Heart right ventricle (tissue), 16 donors: Measurements from ENCODE around the gene AGRN. TPM values are rescaled to one million over a fixed set of nuclear protein-coding genes. Genes with fewer than 3 reads are reported as not detected.
A peak's percentile ranks its signal among the peaks of the same experiment; 100 is the strongest.

ENCODE experiments used
- ATAC-seq, 8 donors: fragments of 200-7000 bp; cut with Tn5 transposase; one replicate each; pipeline ENCODE4 v1.9.1; 2020; ENCODE audit warnings: mild to moderate bottlenecking in 8 of 8, moderate library complexity in 8 of 8, moderate number of reproducible peaks in 1 of 8
- DNase-seq, 2 donors: peaks; one replicate each; pipeline ENCODE4 v3.0.0-alpha.2; 2020
- H3K27ac ChIP-seq, 10 donors: fragments of 200-600 bp; sonication (generic) in 2 of 10; one replicate each; pipeline versions ENCODE4 v1.5.0 to v1.8.0; 2020 to 2022; ENCODE audit warnings: mild to moderate bottlenecking in 3 of 10
- H3K27me3 ChIP-seq, 7 donors: fragments of 200-600 bp; one replicate each; pipeline ENCODE4 v1.8.0; 2021 to 2022; ENCODE audit warnings: mild to moderate bottlenecking in 2 of 7
- H3K36me3 ChIP-seq, 9 donors: fragments of 200-600 bp; sonication (generic) in 1 of 9; one replicate each; pipeline versions ENCODE4 v1.5.0 to v1.8.0; 2020 to 2022; ENCODE audit warnings: mild to moderate bottlenecking in 2 of 9
- H3K4me1 ChIP-seq, 9 donors: fragments of 200-600 bp; sonication (generic) in 1 of 9; one replicate each; pipeline versions ENCODE4 v1.5.0 to v1.8.0; 2020 to 2022; ENCODE audit warnings: mild to moderate bottlenecking in 4 of 9
- H3K4me3 ChIP-seq, 10 donors: fragments of 200-600 bp; sonication (generic) in 2 of 10; one replicate each; pipeline versions ENCODE4 v1.5.0 to v1.8.0; 2020 to 2022; ENCODE audit warnings: mild to moderate bottlenecking in 7 of 10, moderate library complexity in 2 of 10
- H3K9me3 ChIP-seq, 11 donors: fragments of 200-600 bp in 10 of 11; sonication (generic) in 2 of 11; one replicate each; pipeline versions ENCODE4 v1.5.0 to v1.8.0; 2013 to 2022; ENCODE audit warnings: mild to moderate bottlenecking in 2 of 11, control low read depth in 1 of 11, moderate library complexity in 1 of 11
- WGBS, 2 donors: extraction: QIAGEN DNeasy Blood & Tissue Kit; methylation state at CpG; one replicate each; pipeline ENCODE4 v1.1.7; 2013; ENCODE audit warnings: inconsistent platforms in 1 of 2; 5-methylcytosine and 5-hydroxymethylcytosine counted together
- intact Hi-C, 10 donors: fragments of 100-400 bp; cut with DNase I; formaldehyde crosslinking; loops; one replicate each; pipeline versions ENCODE4 v1.11.1 to v1.14.2; 2022
- polyA plus RNA-seq, 2 donors: library from polyadenylated mRNA; stranded (reverse); fragments of 200-250 nt; gene quantifications; one replicate each; pipeline ENCODE4 v1.2.3, GENCODE V29; 2013
- total RNA-seq, 10 donors: library from RNA; stranded (reverse); fragmentation: NEBNext Ultra II Directional in 3 of 10; extraction: Animal tissue kit (Norgen Biotek cat#: 25700) in 3 of 10; gene quantifications; one replicate each; pipeline versions ENCODE4 v1.2.1 to v1.2.4, GENCODE V29; 2021 to 2023
- TF ChIP-seq, protein P1 (sequence below), 9 donors: fragments of 200-600 bp; sonication (generic) in 2 of 9; IDR thresholded peaks; one replicate each; pipeline versions ENCODE4 v1.5.0 to v1.8.0; 2021 to 2022; ENCODE audit warnings: antibody characterized with exemption in 9 of 9, mild to moderate bottlenecking in 5 of 9, moderate library complexity in 1 of 9
- donor health status: Arrhythmogenic right ventricular cardiomyopathy.
- donor health status: ischemic (EF 13 %, LVEDD 7.1; RV severe dilation, severe dysfunction).
- donor health status: healthy with polysubstance abuse.
- donor health status: DM: no; HTN: yes; CAD: no.
- donor health status: DM: no; HTN: no; CAD: no.
- donor health status: ischemic (EF 25% LVEDD 6.9; RV normal size, moderate dysfunction).
- donor health status: ischemic (EF 25% LVEDD 5.7; RV mildly dilated, moderate dysfunction).
- donor health status: healthy.
- donor health status: DM: yes; HTN: yes; CAD: no.
- donor health status: Ischemic cardiomyopathy.
- donor health status: ischemic (EF 35%, LVEDD 5.7; RV mildly dilated, moderate dysfunction).
- donor health status: nonischemic (EF 11% LVEDD 7.7; RV severe dilation, severe dysfunction).
- donor health status: DM: yes; HTN: yes; CAD: no.
- donor health status: PGD.
- donor health status: ischemic (EF 29% LVEDD 5.4; RV normal size, mild dysfunction).
- donor health status: nonischemic (EF 23%, LVEDD 6.1; RV moderate dilation, normal function).

AGRN gene
- total and polyA plus RNA-seq, 12 donors = 11.5 to 33.9 (median 18.3) TPM

DNA sequence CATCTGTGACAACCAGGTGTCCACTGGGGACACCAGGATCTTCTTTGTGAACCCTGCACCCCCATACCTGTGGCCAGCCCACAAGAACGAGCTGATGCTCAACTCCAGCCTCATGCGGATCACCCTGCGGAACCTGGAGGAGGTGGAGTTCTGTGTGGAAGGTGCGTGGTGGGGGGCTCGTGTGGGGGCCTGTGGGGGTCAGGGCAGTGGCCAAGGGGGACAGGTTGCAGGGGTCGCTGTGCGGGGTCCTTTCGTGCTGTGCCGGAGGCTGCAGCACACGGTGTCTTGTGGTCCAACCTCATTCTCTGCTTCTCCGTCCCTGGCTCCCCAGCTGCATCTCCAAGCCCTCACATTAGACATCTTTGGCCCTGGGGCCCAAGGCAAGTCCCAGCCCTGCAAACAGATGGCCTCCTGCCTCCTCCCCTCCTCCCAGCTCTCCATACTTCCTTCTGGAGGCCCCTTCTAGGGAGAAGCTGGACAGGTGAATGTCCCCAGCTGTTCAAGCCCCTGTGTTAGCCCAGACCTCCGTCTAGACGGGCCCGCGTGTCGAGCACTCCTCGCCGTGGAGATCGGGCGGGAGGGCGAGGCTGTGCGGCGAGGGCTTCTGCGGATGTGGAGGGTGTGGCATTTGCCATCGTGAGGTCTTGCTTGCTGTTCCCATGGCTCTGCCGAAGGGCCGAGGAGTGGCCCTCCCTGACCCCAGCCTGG is 2.5 kb downstream of the AGRN start:
- TF ChIP-seq, protein P1, sequence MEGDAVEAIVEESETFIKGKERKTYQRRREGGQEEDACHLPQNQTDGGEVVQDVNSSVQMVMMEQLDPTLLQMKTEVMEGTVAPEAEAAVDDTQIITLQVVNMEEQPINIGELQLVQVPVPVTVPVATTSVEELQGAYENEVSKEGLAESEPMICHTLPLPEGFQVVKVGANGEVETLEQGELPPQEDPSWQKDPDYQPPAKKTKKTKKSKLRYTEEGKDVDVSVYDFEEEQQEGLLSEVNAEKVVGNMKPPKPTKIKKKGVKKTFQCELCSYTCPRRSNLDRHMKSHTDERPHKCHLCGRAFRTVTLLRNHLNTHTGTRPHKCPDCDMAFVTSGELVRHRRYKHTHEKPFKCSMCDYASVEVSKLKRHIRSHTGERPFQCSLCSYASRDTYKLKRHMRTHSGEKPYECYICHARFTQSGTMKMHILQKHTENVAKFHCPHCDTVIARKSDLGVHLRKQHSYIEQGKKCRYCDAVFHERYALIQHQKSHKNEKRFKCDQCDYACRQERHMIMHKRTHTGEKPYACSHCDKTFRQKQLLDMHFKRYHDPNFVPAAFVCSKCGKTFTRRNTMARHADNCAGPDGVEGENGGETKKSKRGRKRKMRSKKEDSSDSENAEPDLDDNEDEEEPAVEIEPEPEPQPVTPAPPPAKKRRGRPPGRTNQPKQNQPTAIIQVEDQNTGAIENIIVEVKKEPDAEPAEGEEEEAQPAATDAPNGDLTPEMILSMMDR (IDR thresholded peaks at IDR 0.05) = no peak
- Histone ChIP-seq H3K4me1 (peaks cover 22 to 72% (median 36%) of the 10 kb centered on the region in 9 donors), H3K36me3 (peaks cover 0 to 3% (median 0%) of the 10 kb centered on the region in 9 donors), H3K27ac (peak overlapping the region in 2 of 10 donors; percentile 9 to 36), H3K9me3 (no peaks in the 10 kb centered on the region), H3K27me3 (peaks cover 0 to 39% (median 0%) of the 10 kb centered on the region in 7 donors), H3K4me3 (no peak overlapping the region)
- 73 to 78% methylated on average over 27 of the region's 27 CpGs for WGBS, 2 donors
- no peak for ATAC-seq
- intact Hi-C loops = loop anchor here in 1 of 10 donors (10.0 kb wide), 1 partner anchor 272 kb away; no protein-coding TSS in a partner anchor
- no peak for DNase-seq

DNA sequence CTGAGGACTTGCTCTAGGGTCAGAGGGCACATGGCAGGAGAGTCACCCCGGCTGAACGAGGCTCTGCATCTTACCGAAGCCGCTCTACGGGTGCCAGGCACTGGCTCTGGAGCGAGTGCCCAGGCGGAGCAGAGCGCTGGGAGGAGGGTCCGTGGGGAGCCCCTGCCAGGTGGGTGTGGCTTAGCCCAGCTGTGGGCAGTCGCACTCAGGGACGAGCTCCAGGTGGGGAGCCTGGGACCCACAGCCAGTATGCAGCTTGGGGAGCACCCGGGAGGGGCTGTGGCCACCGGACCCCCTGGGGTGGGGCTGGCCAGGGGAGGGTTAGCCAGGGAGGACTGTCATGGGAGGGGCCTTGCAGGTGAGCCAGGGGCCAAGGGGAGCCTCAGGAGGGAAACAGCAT is 3.8 kb downstream of the AGRN start:
- peaks cover 22 to 72% (median 36%) of the 10 kb centered on the region in 9 donors for H3K4me1 ChIP-seq
- DNase-seq = no peak

DNA sequence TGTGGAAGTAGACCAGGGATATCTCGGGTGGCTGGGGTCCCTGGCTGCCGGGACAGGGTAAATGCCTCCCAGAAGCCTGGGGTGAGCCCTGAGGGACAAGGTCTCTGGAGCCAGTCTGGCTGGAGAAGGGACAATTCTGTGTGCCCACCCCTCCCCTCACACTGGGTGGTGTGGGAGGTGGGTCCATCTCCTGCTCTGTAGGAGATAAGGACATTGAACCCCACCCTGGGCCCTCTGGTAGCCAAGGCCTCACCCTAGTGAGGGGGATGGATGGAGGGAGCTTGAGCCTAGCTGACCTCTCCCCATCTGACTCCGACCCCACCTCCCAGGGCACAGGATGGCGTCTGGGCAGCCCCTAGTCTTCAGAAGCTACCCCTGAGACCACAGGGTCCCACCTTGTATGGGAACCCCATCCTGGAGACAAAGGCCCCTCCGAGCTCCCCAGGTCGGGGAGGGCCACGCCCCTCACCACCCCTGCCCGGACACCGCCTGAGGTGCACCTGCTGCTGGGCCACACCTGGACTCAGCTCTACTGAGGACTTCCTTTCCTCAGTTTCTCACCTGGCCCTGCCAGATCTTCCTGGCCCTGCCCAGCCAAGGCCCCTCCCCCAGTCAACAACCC is 4.3 kb downstream of the AGRN start:
- peaks cover 0 to 9% (median 0%) of the 10 kb centered on the region in 9 donors for H3K36me3 ChIP-seq
- peak overlapping the region in 2 of 10 donors; percentile 25 to 29 for H3K4me3 ChIP-seq
- no peaks in the 10 kb centered on the region for H3K9me3 ChIP-seq
- TF ChIP-seq, protein P1 (IDR thresholded peaks at IDR 0.05) = no peak
- intact Hi-C loops = loop anchor here in 1 of 10 donors (10.0 kb wide), 1 partner anchor 271 kb away; no protein-coding TSS in a partner anchor
- H3K4me1 ChIP-seq = peaks cover 21 to 68% (median 36%) of the 10 kb centered on the region in 9 donors
- DNase-seq = no peak
- peaks cover 0 to 39% (median 0%) of the 10 kb centered on the region in 7 donors for H3K27me3 ChIP-seq
- peak overlapping the region in 4 of 10 donors; percentile 41 to 49 (median 45) for H3K27ac ChIP-seq
- 92 to 94% methylated on average over 9 of the region's 9 CpGs for WGBS, 2 donors
- ATAC-seq = no peak

More for the DNA sequence above, 3.8 kb downstream of the AGRN start:
- no peaks in the 10 kb centered on the region for H3K9me3 ChIP-seq
- no peak overlapping the region for H3K4me3 ChIP-seq
- H3K36me3 ChIP-seq = peaks cover 0 to 9% (median 0%) of the 10 kb centered on the region in 9 donors
- ATAC-seq = no peak
- H3K27me3 ChIP-seq = peaks cover 0 to 39% (median 0%) of the 10 kb centered on the region in 7 donors
- no peak overlapping the region for H3K27ac ChIP-seq
- TF ChIP-seq, protein P1 (IDR thresholded peaks at IDR 0.05) = no peak
- 75 to 84% methylated on average over 13 of the region's 13 CpGs for WGBS, 2 donors
- intact Hi-C loops = loop anchor here in 1 of 10 donors (10.0 kb wide), 1 partner anchor 271 kb away; no protein-coding TSS in a partner anchor
